Cardiac fibroblast (primary cell): ENCODE results near the gene PPARGC1A.

Experiments
- DNase-seq, 2 donors: peaks; one replicate each; pipeline versions ENCODE4 v3.0.0 to v3.0.0-alpha.2; 2010; ENCODE audit warnings: low read depth in 2 of 2
- H3K4me3 ChIP-seq, 2 donors: replicated peaks in 1 of 2; 1 replicate in 1 of 2; 2 replicates in 1 of 2; pipeline ENCODE4 v1.5.1; 2011; ENCODE audit warnings: low read depth in 2 of 2, low read length in 2 of 2, mild to moderate bottlenecking in 2 of 2, moderate library complexity in 1 of 2
- CTCF ChIP-seq: IDR thresholded peaks from one replicate; pipeline ENCODE4 v1.5.1; 2011; ENCODE audit warnings: low read depth, mild to moderate bottlenecking, low read length, inconsistent platforms

PPARGC1A gene

GRCh38 chr4:23902222-23902804 lies 12.5 kb upstream of the PPARGC1A start:
- no peak for DNase-seq
- TF ChIP-seq CTCF: no peak
- no peak overlapping the region for H3K4me3 ChIP-seq

GRCh38 chr4:23900636-23901035 lies 10.8 kb upstream of the PPARGC1A start:
- no peak overlapping the region for H3K4me3 ChIP-seq
- no peak for TF ChIP-seq CTCF
- DNase-seq: no peak

GRCh38 chr4:23899565-23899964 lies 9.7 kb upstream of the PPARGC1A start:
- no peak for DNase-seq
- H3K4me3 ChIP-seq: no peak overlapping the region
- no peak for TF ChIP-seq CTCF

- TF ChIP-seq CTCF: no peak
These were observed 7.8 kb upstream of the PPARGC1A start for GRCh38 chr4:23897564-23898109.

GRCh38 chr4:23894021-23894420 lies 4.2 kb upstream of the PPARGC1A start:
- no peak for TF ChIP-seq CTCF
- no peak overlapping the region for H3K4me3 ChIP-seq
- DNase-seq: no peak

More at GRCh38 chr4:23897564-23898109, 7.8 kb upstream of the PPARGC1A start:
- no peak overlapping the region for H3K4me3 ChIP-seq
- no peak for DNase-seq

GRCh38 chr4:23891064-23891421 lies 1.2 kb upstream of the PPARGC1A start:
- no peak overlapping the region for H3K4me3 ChIP-seq
- no peak for TF ChIP-seq CTCF
- no peak for DNase-seq
